Testis (tissue), 3 donors: Measurements from ENCODE around the gene COX6B2. TPM values are rescaled to one million over a fixed set of nuclear protein-coding genes. Genes with fewer than 3 reads are reported as not detected.

Experiments
- DNase-seq: peaks from one replicate; pipeline ENCODE4 v3.0.0-alpha.2; 2019
- H3K27ac ChIP-seq, 2 donors: fragments of 200-600 bp; sonication (generic); one replicate each; pipeline ENCODE4 v1.5.1; 2019
- H3K27me3 ChIP-seq: fragments of 200-600 bp; sonication (generic); one replicate; pipeline ENCODE4 v1.5.1; 2019
- H3K36me3 ChIP-seq: fragments of 200-600 bp; sonication (generic); one replicate; pipeline ENCODE4 v1.5.1; 2017; ENCODE audit warnings: low read depth; ENCODE audit errors: missing control alignments
- H3K4me1 ChIP-seq: fragments of 200-600 bp; sonication (generic); one replicate; pipeline ENCODE4 v1.5.1; 2019
- H3K4me3 ChIP-seq, 2 donors: fragments of 200-600 bp; sonication (generic); one replicate each; pipeline ENCODE4 v1.5.1; 2017 to 2019
- H3K9me3 ChIP-seq: fragments of 200-600 bp; sonication (generic); one replicate; pipeline ENCODE4 v1.5.1; 2017
- POLR2A ChIP-seq: fragments of 450-650 bp; IDR thresholded peaks from one replicate; pipeline ENCODE4 v1.6.1; 2017; ENCODE audit warnings: antibody characterized with exemption, mild to moderate bottlenecking, moderate library complexity
- WGBS, 2 donors: methylation state at CpG; one replicate each; pipeline ENCODE4 v1.1.5; 2018; 5-methylcytosine and 5-hydroxymethylcytosine counted together
- intact Hi-C: fragments of 100-400 bp; cut with DNase I; formaldehyde crosslinking; loops from one replicate; pipeline ENCODE4 v1.15.1; 2023; ENCODE audit warnings: low total_unique reads
- polyA plus RNA-seq: library from polyadenylated mRNA; stranded (reverse); fragments of 350-450 nt; fragmentation: Illumina TruSeq; extraction: RNeasy Lipid Tissue Mini Kit (QIAGEN cat#74804); gene quantifications from one replicate; pipeline ENCODE4 v1.2.3, GENCODE V29; 2014; ENCODE audit warnings: low read depth, low replicate concordance; ENCODE audit not compliant: insufficient read depth
- total RNA-seq, 2 donors: library from RNA; depleted of rRNA; stranded (reverse); fragments of >200 nt; gene quantifications; one replicate each; pipeline ENCODE4 v1.2.3, GENCODE V29; 2016
- TF ChIP-seq, protein P1 (sequence below), 3 experiments: fragments of 450-650 bp in 2 of 3; fragments of 200-600 bp in 1 of 3; sonication (generic) in 1 of 3; IDR thresholded peaks; one replicate each; pipeline ENCODE4 v1.5.1; 2016 to 2019; ENCODE audit warnings: antibody characterized with exemption in 3 of 3, mild to moderate bottlenecking in 2 of 3, moderate library complexity in 1 of 3

Gene COX6B2
- total and polyA plus RNA-seq, 3 donors from 2014 or later: 27.9 to 171 (median 47.5) TPM

DNA sequence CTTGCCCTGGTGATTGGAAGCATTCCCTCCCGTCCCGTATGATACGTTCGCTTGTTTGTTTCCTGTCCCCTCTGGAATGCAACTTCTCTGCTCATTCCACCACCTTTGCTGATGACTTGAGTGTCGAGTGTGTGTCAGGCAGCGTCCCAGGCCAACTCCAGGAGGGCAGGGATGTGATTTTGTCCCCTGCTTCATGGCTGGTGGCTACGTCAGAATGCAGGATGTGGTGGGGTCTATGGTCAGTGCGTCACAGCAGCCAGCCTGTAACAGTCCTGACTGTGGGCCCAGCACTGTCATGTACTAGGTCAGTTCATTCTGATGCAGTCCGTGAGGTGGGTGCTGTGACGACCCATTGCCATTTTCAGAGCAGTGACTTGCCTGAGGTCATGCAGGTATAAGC, 54.5 kb downstream of the COX6B2 start:
- intact Hi-C loops: no loop called here
- WGBS, 2 donors: 87 to 91% methylated on average over 9 to 10 of the region's 10 CpGs
- no peaks in the 10 kb centered on the region for H3K9me3 ChIP-seq
- H3K27ac ChIP-seq: no peak overlapping the region
- no peak for DNase-seq
- peaks cover 12% of the 10 kb centered on the region for H3K4me1 ChIP-seq
- no peaks in the 10 kb centered on the region for H3K36me3 ChIP-seq
- no peaks in the 10 kb centered on the region for H3K27me3 ChIP-seq
- H3K4me3 ChIP-seq: no peak overlapping the region
- TF ChIP-seq, protein P1, sequence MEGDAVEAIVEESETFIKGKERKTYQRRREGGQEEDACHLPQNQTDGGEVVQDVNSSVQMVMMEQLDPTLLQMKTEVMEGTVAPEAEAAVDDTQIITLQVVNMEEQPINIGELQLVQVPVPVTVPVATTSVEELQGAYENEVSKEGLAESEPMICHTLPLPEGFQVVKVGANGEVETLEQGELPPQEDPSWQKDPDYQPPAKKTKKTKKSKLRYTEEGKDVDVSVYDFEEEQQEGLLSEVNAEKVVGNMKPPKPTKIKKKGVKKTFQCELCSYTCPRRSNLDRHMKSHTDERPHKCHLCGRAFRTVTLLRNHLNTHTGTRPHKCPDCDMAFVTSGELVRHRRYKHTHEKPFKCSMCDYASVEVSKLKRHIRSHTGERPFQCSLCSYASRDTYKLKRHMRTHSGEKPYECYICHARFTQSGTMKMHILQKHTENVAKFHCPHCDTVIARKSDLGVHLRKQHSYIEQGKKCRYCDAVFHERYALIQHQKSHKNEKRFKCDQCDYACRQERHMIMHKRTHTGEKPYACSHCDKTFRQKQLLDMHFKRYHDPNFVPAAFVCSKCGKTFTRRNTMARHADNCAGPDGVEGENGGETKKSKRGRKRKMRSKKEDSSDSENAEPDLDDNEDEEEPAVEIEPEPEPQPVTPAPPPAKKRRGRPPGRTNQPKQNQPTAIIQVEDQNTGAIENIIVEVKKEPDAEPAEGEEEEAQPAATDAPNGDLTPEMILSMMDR (IDR thresholded peaks at IDR 0.05): no peak
- TF ChIP-seq POLR2A: no peak

Other genes with a start within 250 kb of the COX6B2 start
- 100 to 1,000 TPM; 184 to 206 TPM for gene PPP1R12C, start 237.1 kb downstream of the COX6B2 start, total RNA-seq
- gene PPP1R12C, start 237.1 kb downstream of the COX6B2 start, polyA plus RNA-seq: 220 TPM
- 10 to 100 TPM; 13.0 to 14.5 TPM for gene TNNT1, start 205.5 kb downstream of the COX6B2 start, total RNA-seq
- gene TNNT1, start 205.5 kb downstream of the COX6B2 start, polyA plus RNA-seq: 84.0 TPM
- gene TNNI3, start 197.0 kb downstream of the COX6B2 start, total RNA-seq: 10 to 100 TPM; 14.2 to 30.3 TPM
- 20.8 TPM for gene TNNI3, start 197.0 kb downstream of the COX6B2 start, polyA plus RNA-seq
- 100 to 1,000 TPM in 1 of 2 donors, 10 to 100 TPM in 1; 69.9 to 102 TPM for gene DNAAF3, start 188.1 kb downstream of the COX6B2 start, total RNA-seq
- gene DNAAF3, start 188.1 kb downstream of the COX6B2 start, polyA plus RNA-seq: 173 TPM
- 1 to 10 TPM; 1.6 to 5.0 TPM for gene SYT5, start 174.4 kb downstream of the COX6B2 start, total RNA-seq
- gene SYT5, start 174.4 kb downstream of the COX6B2 start, polyA plus RNA-seq: 11.7 TPM
- 10 to 100 TPM in 1 of 2 donors, 1 to 10 TPM in 1; 6.0 to 11.3 TPM for gene PTPRH, start 145.2 kb downstream of the COX6B2 start, total RNA-seq
- 1.6 TPM for gene PTPRH, start 145.2 kb downstream of the COX6B2 start, polyA plus RNA-seq
- gene TMEM86B, start 126.0 kb downstream of the COX6B2 start, total RNA-seq: 10 to 100 TPM; 13.4 to 13.9 TPM
- 12.8 TPM for gene TMEM86B, start 126.0 kb downstream of the COX6B2 start, polyA plus RNA-seq
- gene PPP6R1, start 95.7 kb downstream of the COX6B2 start, total RNA-seq: 100 to 1,000 TPM; 178 to 179 TPM
- 217 TPM for gene PPP6R1, start 95.7 kb downstream of the COX6B2 start, polyA plus RNA-seq
- gene HSPBP1, start 74.6 kb downstream of the COX6B2 start, total RNA-seq: 10 to 100 TPM; 43.5 to 48.2 TPM
- gene HSPBP1, start 74.6 kb downstream of the COX6B2 start, polyA plus RNA-seq: 42.7 TPM
- 10 to 100 TPM; 14.9 to 20.7 TPM for gene BRSK1, start 70.7 kb downstream of the COX6B2 start, total RNA-seq
- gene BRSK1, start 70.7 kb downstream of the COX6B2 start, polyA plus RNA-seq: 12.8 TPM
- gene TMEM150B, start 29.4 kb downstream of the COX6B2 start, total RNA-seq: 1 to 10 TPM in 1 of 2 donors, not detected in 1; 2.2 TPM
- 0.98 TPM for gene TMEM150B, start 29.4 kb downstream of the COX6B2 start, polyA plus RNA-seq
- gene KMT5C, start 14.8 kb downstream of the COX6B2 start, total RNA-seq: 10 to 100 TPM; 48.8 to 62.9 TPM
- 14.6 TPM for gene KMT5C, start 14.8 kb downstream of the COX6B2 start, polyA plus RNA-seq
- 10 to 100 TPM; 11.3 to 28.2 TPM for gene GARIN5B, start 8.5 kb upstream of the COX6B2 start, total RNA-seq
- gene GARIN5B, start 8.5 kb upstream of the COX6B2 start, polyA plus RNA-seq: 49.6 TPM
- 1 to 10 TPM; 2.0 to 2.1 TPM for gene IL11, start 15.7 kb upstream of the COX6B2 start, total RNA-seq
- 1.2 TPM for gene IL11, start 15.7 kb upstream of the COX6B2 start, polyA plus RNA-seq
- gene TMEM190, start 22.1 kb upstream of the COX6B2 start, total RNA-seq: 10 to 100 TPM; 12.9 to 19.2 TPM
- gene TMEM190, start 22.1 kb upstream of the COX6B2 start, polyA plus RNA-seq: 35.4 TPM
- 1 to 10 TPM; 1.7 to 6.4 TPM for gene TMEM238, start 29.6 kb upstream of the COX6B2 start, total RNA-seq
- gene TMEM238, start 29.6 kb upstream of the COX6B2 start, polyA plus RNA-seq: 0.91 TPM
- 100 to 1,000 TPM; 284 to 624 TPM for gene RPL28, start 31.2 kb upstream of the COX6B2 start, total RNA-seq
- 1,024 TPM for gene RPL28, start 31.2 kb upstream of the COX6B2 start, polyA plus RNA-seq
- 100 to 1,000 TPM; 150 to 188 TPM for gene UBE2S, start 53.1 kb upstream of the COX6B2 start, total RNA-seq
- 272 TPM for gene UBE2S, start 53.1 kb upstream of the COX6B2 start, polyA plus RNA-seq
- gene SHISA7, start 88.6 kb upstream of the COX6B2 start, total RNA-seq: 1 to 10 TPM in 1 of 2 donors, under 1 TPM in 1; 0.43 to 1.0 TPM
- gene SHISA7, start 88.6 kb upstream of the COX6B2 start, polyA plus RNA-seq: 0.45 TPM
- gene ISOC2, start 106.9 kb upstream of the COX6B2 start, total RNA-seq: 10 to 100 TPM; 79.1 to 98.5 TPM
- gene ISOC2, start 106.9 kb upstream of the COX6B2 start, polyA plus RNA-seq: 107 TPM
- not detected for gene C19orf85, start 110.0 kb upstream of the COX6B2 start, total RNA-seq
- gene C19orf85, start 110.0 kb upstream of the COX6B2 start, polyA plus RNA-seq: not detected
- gene ZNF628, start 121.9 kb upstream of the COX6B2 start, total RNA-seq: 10 to 100 TPM; 31.3 to 53.7 TPM
- 33.8 TPM for gene ZNF628, start 121.9 kb upstream of the COX6B2 start, polyA plus RNA-seq
- gene NAT14, start 130.5 kb upstream of the COX6B2 start, total RNA-seq: 10 to 100 TPM; 12.0 to 16.0 TPM
- 17.3 TPM for gene NAT14, start 130.5 kb upstream of the COX6B2 start, polyA plus RNA-seq
- gene SSC5D, start 133.7 kb upstream of the COX6B2 start, total RNA-seq: 1 to 10 TPM; 6.4 to 6.9 TPM
- gene SSC5D, start 133.7 kb upstream of the COX6B2 start, polyA plus RNA-seq: 10.7 TPM
- under 1 TPM; 0.87 to 0.99 TPM for gene SBK2, start 182.4 kb upstream of the COX6B2 start, total RNA-seq
- 1.3 TPM for gene SBK2, start 182.4 kb upstream of the COX6B2 start, polyA plus RNA-seq
- under 1 TPM; 0.39 to 0.81 TPM for gene SBK3, start 190.8 kb upstream of the COX6B2 start, total RNA-seq
- gene SBK3, start 190.8 kb upstream of the COX6B2 start, polyA plus RNA-seq: 0.34 TPM
- gene ZNF579, start 226.1 kb upstream of the COX6B2 start, total RNA-seq: 1 to 10 TPM; 4.0 to 7.2 TPM
- gene ZNF579, start 226.1 kb upstream of the COX6B2 start, polyA plus RNA-seq: 4.3 TPM
- 10 to 100 TPM; 16.5 to 17.4 TPM for gene FIZ1, start 244.8 kb upstream of the COX6B2 start, total RNA-seq
- 8.5 TPM for gene FIZ1, start 244.8 kb upstream of the COX6B2 start, polyA plus RNA-seq
- gene ZNF524, start 245.6 kb upstream of the COX6B2 start, total RNA-seq: 10 to 100 TPM; 25.0 to 29.4 TPM
- gene ZNF524, start 245.6 kb upstream of the COX6B2 start, polyA plus RNA-seq: 8.5 TPM